GM21360 (cell line): Measurements from ENCODE around the gene UBAC2.
A peak's percentile ranks its signal among the peaks of the same experiment; 100 is the strongest.

Experiments
- ATAC-seq: cut with Tn5 transposase; IDR thresholded peaks from one replicate; pipeline ENCODE4 v1.9.1; 2021; ENCODE audit warnings: mild to moderate bottlenecking, moderate library complexity; ENCODE audit not compliant: unreplicated experiment

The UBAC2 gene

DNA sequence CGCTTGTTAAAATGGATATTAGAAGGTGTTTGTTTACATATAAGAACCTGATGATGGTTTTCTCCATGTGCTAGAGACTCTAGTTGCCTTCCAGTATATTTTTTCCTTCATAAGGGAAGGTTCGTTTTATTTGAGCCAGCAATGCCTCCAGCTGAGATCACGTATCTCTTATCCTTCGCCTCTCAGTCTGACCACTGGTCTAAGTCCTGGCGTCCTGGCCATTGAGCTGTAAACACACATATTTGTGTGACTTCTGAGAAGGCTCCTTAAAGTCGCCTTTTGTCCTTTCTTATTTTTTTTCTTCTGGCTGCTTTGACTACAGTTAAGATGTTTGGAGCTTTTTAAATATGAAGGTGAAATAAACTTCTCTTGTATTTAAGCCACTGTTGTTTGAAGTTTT is 130.3 kb downstream of the UBAC2 start:
- ATAC-seq: no peak

GRCh38 chr13:99331881-99332293 is 131.2 kb downstream of the UBAC2 start:
- no peak for ATAC-seq

- ATAC-seq: no peak
Observed at GRCh38 chr13:99332456-99332855, 131.8 kb downstream of the UBAC2 start.

DNA sequence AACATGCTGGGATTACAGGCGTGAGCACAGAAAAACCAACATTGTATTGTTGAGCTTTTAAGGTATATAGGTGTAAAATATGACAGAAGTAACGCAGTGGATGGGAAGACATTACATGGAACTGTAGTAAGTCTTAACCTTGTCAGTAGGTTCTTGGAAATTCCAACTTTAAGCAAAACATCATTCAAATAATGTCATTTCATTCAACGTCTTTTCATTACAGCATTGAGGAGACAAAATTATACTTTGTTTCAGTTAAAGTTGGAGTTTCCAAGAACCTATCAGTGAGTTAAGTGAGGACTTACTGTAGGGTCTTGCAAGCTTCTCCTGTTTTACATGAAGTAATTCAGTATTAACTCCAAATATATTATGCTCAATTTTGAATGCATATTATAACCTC is 133.6 kb downstream of the UBAC2 start:
- no peak for ATAC-seq

DNA sequence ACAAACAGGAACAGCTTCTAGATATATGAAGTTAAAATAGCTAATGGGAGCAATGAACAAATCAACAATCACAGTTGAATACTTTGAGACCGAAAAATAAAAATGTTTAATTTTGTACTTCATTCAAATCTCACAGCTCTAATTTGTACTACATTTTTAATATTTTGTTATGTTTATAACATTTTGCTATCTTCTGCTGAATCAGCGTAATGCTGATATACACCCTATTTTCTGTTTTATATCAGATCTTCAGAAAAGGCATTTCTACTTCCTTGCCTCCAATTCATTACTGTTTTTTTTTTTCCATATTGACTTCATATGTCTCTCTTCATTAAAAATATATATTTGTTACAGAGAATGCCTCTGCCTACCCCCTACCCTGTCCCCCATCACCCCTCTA is 134.4 kb downstream of the UBAC2 start:
- ATAC-seq: no peak

DNA sequence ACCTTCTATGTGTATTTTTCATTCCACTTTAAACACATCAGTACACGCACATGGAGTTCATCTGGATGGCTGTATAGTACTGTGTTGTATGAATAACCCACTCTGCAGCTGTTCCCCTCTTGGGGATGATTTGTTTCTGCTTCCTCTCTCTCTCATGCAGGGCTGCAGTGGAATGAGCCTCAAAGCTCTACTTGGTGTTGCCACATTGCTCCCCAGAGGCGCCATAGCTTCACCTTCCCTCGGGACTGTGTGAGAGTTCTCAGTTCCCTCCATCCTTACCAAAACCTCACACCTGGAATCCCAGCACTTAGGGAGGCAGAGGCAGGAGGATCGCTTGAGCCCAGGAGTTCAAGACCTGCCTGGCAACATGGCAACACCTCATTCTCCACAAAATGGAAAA is 134.9 kb downstream of the UBAC2 start:
- ATAC-seq: peak; percentile 71

- no peak for ATAC-seq
Observed at GRCh38 chr13:99339230-99339721, 138.6 kb downstream of the UBAC2 start.

DNA sequence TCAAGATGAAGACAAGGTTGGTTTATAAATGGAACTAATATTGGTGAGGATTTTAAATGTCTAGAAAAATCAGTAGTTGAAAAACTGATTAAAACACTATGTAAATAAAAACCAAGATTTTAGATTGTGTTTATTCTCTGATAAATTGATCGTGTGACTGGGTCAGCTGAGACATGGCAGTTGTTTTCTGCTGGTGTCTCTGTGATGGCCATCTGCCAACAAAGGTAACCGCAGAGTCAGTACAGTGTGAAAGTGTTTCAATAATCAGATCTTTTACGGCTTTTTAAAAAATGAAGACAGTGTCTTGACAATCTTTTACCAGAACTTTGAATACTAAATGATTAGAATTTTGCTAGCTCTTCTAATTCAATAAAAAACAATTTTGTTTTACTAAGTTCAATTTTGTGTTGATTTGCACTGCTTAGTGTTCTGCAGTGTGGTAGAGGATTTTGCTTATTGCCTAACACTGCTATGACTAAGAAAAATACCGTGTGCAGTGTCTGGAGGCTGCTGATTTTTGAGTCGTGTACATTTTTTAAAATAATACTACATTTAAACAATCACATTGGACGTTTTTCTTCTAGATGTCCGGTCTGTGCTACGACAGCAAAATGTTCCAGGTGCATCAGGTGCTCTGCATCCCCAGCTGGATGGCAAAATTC is 139.2 kb downstream of the UBAC2 start:
- no peak for ATAC-seq

- no peak for ATAC-seq
Observed at GRCh38 chr13:99340638-99341037, 140.0 kb downstream of the UBAC2 start.

- ATAC-seq: no peak
Observed at GRCh38 chr13:99341969-99342722, 141.5 kb downstream of the UBAC2 start.

- ATAC-seq: no peak
Observed at GRCh38 chr13:99342723-99343315, 142.2 kb downstream of the UBAC2 start.

GRCh38 chr13:99344610-99345208 is 144.1 kb downstream of the UBAC2 start:
- ATAC-seq: no peak

DNA sequence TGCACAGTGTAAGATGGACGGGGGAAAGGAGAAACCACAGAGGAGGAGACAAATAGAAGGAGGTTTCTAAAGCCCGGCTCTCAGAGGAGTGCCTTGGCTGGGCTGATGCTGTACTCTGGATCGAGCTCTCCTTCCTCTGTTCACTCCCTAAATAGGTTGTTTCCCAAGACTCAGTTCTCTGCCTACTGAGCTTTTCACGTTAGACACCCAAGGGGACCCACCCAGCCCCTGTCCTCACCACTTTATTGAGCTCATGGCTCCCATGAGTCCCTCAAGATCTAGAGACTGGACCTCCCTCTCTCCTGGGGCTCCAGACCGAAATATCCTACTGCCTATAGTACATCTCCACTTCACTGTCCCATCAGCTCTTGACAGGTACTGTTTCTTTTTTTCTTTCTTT is 144.7 kb downstream of the UBAC2 start:
- no peak for ATAC-seq

GRCh38 chr13:99346335-99347042 is 145.8 kb downstream of the UBAC2 start:
- ATAC-seq: no peak

- ATAC-seq: no peak
Observed at GRCh38 chr13:99347335-99347878, 146.8 kb downstream of the UBAC2 start.

GRCh38 chr13:99347911-99348451 is 147.3 kb downstream of the UBAC2 start:
- peak; percentile 77 for ATAC-seq

DNA sequence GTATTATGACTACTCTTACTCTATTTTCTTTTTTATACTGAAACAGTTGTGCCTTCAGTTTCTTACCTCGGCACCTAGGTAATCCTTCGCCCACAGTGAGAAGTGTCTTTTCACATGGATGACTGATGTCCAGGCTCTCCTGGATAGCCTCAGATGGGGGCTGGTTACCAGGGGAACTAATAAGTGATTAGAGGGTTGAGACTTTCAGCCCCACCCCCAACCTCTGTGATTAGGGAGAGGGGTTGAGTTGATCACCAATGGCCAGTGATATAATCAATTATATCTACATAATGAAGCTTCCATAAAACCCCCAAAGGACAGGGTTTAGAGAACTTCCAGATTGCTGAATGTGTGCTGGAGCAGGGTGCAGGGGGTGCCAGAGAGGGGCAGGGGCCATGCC is 149.5 kb downstream of the UBAC2 start:
- ATAC-seq: no peak

GRCh38 chr13:99351772-99352171 is 151.1 kb downstream of the UBAC2 start:
- no peak for ATAC-seq

- no peak for ATAC-seq
Observed at GRCh38 chr13:99352351-99353245, 151.9 kb downstream of the UBAC2 start.
